Erythroblast (primary cell): ENCODE results near the gene BICC1.

Source experiments
- GATA1 ChIP-seq: IDR thresholded peaks from 2 replicates; pipeline ENCODE4 v1.6.1; 2011; ENCODE audit warnings: low read depth, mild to moderate bottlenecking, control low read depth, low read length, moderate library complexity
- POLR2A ChIP-seq: IDR thresholded peaks from 2 replicates; pipeline ENCODE4 v1.6.1; 2011; ENCODE audit warnings: mild to moderate bottlenecking, low read length

- TF ChIP-seq POLR2A (no peak), GATA1 (no peak)
Observed at GRCh38 chr10:58641095-58641531, 128.4 kb downstream of the BICC1 start.
